ENCODE results near the gene AUH. TPM values are rescaled to one million over a fixed set of nuclear protein-coding genes. Genes with fewer than 3 reads are reported as not detected.

Gene AUH
- total RNA-seq, 6 donors from 2014 or later, result 13.7 to 38.5 (median 24.4) TPM

GRCh38 chr9:91298311-91298710 is 63.4 kb downstream of the AUH start:
- 39 to 64% methylated on average over 2 of the region's 2 CpGs for WGBS, 2 donors
- TF ChIP-seq POLR2A (IDR thresholded peaks at IDR 0.05), result no peak
- no peak for TF ChIP-seq EP300 (IDR thresholded peaks at IDR 0.05)
- TF ChIP-seq POLR2AphosphoS5 (IDR thresholded peaks at IDR 0.05), result peak in 1 of 2 donors; percentile 39
- no peak for TF ChIP-seq CTCF (IDR thresholded peaks at IDR 0.05)

GRCh38 chr9:91297306-91297705 is 64.4 kb downstream of the AUH start:
- Histone ChIP-seq H3K27me3 (no peaks in the 10 kb centered on the region), H3K36me3 (peaks cover 5 to 40% (median 15%) of the 10 kb centered on the region in 4 donors), H3K9me3 (no peaks in the 10 kb centered on the region), H3K4me1 (peaks cover 1 to 11% (median 5%) of the 10 kb centered on the region in 4 donors), H3K27ac (no peak overlapping the region), H3K4me3 (no peak overlapping the region)
- 79 to 81% methylated on average over 1 of the region's 1 CpG for WGBS, 2 donors
- no peak for DNase-seq
- TF ChIP-seq POLR2AphosphoS5 (IDR thresholded peaks at IDR 0.05) (no peak), POLR2A (IDR thresholded peaks at IDR 0.05) (no peak), CTCF (IDR thresholded peaks at IDR 0.05) (no peak), EP300 (IDR thresholded peaks at IDR 0.05) (no peak)
- no peak for ATAC-seq (ENCODE audit: low FRiP score in 2 of 2)

More at GRCh38 chr9:91298311-91298710, 63.4 kb downstream of the AUH start:
- DNase-seq (peak in 1 of 2 donors; percentile 37), ATAC-seq (ENCODE audit: low FRiP score in 2 of 2) (peak in 1 of 2 donors; percentile 54)
- H3K4me3 ChIP-seq, result no peak overlapping the region
- no peaks in the 10 kb centered on the region for H3K9me3 ChIP-seq
- peaks cover 11 to 17% (median 13%) of the 10 kb centered on the region in 4 donors for H3K4me1 ChIP-seq
- H3K36me3 ChIP-seq, result peaks cover 5 to 31% (median 15%) of the 10 kb centered on the region in 4 donors
- H3K27ac ChIP-seq, result no peak overlapping the region
- H3K27me3 ChIP-seq, result no peaks in the 10 kb centered on the region

- Histone ChIP-seq H3K27me3 (no peaks in the 10 kb centered on the region), H3K36me3 (peaks cover 5 to 40% (median 15%) of the 10 kb centered on the region in 4 donors), H3K27ac (no peak overlapping the region), H3K4me1 (peaks cover 0 to 10% (median 2%) of the 10 kb centered on the region in 4 donors), H3K4me3 (no peak overlapping the region), H3K9me3 (no peaks in the 10 kb centered on the region)
- ATAC-seq (ENCODE audit: low FRiP score in 2 of 2) (no peak), DNase-seq (no peak)
- TF ChIP-seq POLR2A (IDR thresholded peaks at IDR 0.05) (no peak), POLR2AphosphoS5 (IDR thresholded peaks at IDR 0.05) (no peak), EP300 (IDR thresholded peaks at IDR 0.05) (no peak), CTCF (IDR thresholded peaks at IDR 0.05) (no peak)
These were observed 65.4 kb downstream of the AUH start for GRCh38 chr9:91296354-91296753.

GRCh38 chr9:91295357-91295756 is 66.4 kb downstream of the AUH start:
- peaks cover 0 to 10% (median 2%) of the 10 kb centered on the region in 4 donors for H3K4me1 ChIP-seq
- 94 to 95% methylated on average over 2 of the region's 2 CpGs for WGBS, 2 donors
- no peak overlapping the region for H3K27ac ChIP-seq
- no peaks in the 10 kb centered on the region for H3K9me3 ChIP-seq
- DNase-seq (no peak), ATAC-seq (ENCODE audit: low FRiP score in 2 of 2) (no peak)
- no peaks in the 10 kb centered on the region for H3K27me3 ChIP-seq
- H3K4me3 ChIP-seq, result no peak overlapping the region
- no peak for TF ChIP-seq EP300 (IDR thresholded peaks at IDR 0.05)
- no peak for TF ChIP-seq POLR2A (IDR thresholded peaks at IDR 0.05)
- no peak for TF ChIP-seq CTCF (IDR thresholded peaks at IDR 0.05)
- TF ChIP-seq POLR2AphosphoS5 (IDR thresholded peaks at IDR 0.05), result no peak
- peaks cover 5 to 40% (median 15%) of the 10 kb centered on the region in 4 donors for H3K36me3 ChIP-seq

GRCh38 chr9:91291866-91292265 is 69.9 kb downstream of the AUH start:
- no peak for TF ChIP-seq POLR2AphosphoS5 (IDR thresholded peaks at IDR 0.05)
- TF ChIP-seq POLR2A (IDR thresholded peaks at IDR 0.05), result no peak
- no peak for TF ChIP-seq EP300 (IDR thresholded peaks at IDR 0.05)
- TF ChIP-seq CTCF (IDR thresholded peaks at IDR 0.05), result no peak
- 83 to 84% methylated on average over 4 of the region's 4 CpGs for WGBS, 2 donors
- no peak for DNase-seq
- no peaks in the 10 kb centered on the region for H3K27me3 ChIP-seq
- no peaks in the 10 kb centered on the region for H3K9me3 ChIP-seq
- peaks cover 5 to 45% (median 15%) of the 10 kb centered on the region in 4 donors for H3K36me3 ChIP-seq
- H3K4me1 ChIP-seq, result no peaks in the 10 kb centered on the region
- no peak overlapping the region for H3K27ac ChIP-seq
- ATAC-seq (ENCODE audit: low FRiP score in 2 of 2), result no peak
- H3K4me3 ChIP-seq, result no peak overlapping the region
